ENCODE measurements around the gene DCC. TPM values are rescaled to one million over a fixed set of nuclear protein-coding genes. Genes with fewer than 3 reads are reported as not detected.

DCC gene
- total RNA-seq, 2 donors from 2014 or later: not detected

DNA sequence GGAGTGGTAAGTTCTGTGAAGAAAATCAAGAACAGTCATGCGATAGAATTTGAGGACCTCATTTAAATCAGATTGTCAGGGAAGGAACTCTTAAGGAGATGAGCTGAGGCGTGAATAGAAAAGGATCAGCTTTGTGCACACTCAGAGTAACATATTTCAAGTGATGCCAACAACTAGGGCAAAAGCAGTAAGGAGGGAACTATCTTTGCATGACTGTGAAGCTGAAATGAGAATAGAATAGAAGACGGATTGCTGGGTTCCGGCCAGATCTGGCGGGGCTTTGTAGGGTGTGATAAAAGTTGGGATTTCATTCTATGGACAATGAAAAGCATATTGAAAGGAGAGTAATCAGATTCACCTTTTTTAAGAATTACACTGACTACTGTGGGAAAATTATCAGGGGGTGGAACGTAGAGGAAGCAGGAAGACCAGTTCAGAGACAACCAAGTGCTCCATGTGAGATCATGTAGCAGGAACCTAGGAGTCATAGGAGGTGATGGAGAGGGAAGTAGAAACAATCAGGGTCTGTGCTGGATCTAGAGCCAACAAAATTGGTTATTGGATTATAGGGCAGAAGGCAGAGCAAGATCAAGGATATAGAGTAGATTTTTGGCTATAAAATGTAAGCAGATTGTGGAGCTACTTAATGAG lies 884.3 kb downstream of the DCC start:
- H3K27ac Mint-ChIP-seq: no peak overlapping the region
- H3K9me3 Mint-ChIP-seq: no peaks in the 10 kb centered on the region
- DNase-seq (ENCODE audit: low spot score in 2 of 2) (no peak), ATAC-seq (no peak)
- no peaks in the 10 kb centered on the region for H3K36me3 Mint-ChIP-seq

DNA sequence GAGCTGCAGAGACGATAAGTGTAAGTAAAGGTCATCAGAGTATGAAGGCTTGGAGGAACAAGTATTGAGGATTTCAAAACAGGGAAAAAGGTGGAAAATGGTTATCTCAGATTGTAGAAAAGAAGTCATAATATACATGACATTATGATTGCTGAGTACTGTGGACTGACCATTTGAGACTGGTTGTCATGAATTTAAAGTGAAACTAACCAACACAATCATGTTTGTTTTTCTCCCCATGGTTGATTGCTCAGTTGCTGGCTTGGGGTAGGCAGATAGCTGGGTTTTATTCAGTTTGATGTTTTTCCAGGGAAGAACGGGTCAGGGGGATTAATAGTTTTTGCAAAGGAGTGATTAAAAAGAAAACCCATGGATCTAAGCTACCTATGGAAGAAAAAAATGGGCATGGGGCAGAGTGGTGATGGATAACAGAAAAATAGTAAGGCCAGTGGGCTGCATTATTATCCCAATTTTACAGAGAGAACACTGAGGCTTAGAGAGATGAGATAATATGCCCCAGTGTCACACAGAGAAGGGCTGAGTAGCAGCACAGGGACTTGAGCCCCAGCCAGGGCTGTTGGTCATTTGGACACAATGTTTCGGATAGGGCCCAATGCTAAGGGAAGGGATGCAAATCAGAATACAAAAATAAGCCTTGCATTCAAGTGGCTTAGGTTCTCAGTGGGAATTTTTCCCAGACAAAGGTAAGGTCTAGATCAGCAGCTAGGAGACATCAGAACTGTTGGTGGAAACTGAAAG lies 885.7 kb downstream of the DCC start:
- H3K27ac Mint-ChIP-seq: no peak overlapping the region
- H3K36me3 Mint-ChIP-seq: no peaks in the 10 kb centered on the region
- DNase-seq (ENCODE audit: low spot score in 2 of 2) (no peak), ATAC-seq (no peak)
- H3K9me3 Mint-ChIP-seq: no peaks in the 10 kb centered on the region

DNA sequence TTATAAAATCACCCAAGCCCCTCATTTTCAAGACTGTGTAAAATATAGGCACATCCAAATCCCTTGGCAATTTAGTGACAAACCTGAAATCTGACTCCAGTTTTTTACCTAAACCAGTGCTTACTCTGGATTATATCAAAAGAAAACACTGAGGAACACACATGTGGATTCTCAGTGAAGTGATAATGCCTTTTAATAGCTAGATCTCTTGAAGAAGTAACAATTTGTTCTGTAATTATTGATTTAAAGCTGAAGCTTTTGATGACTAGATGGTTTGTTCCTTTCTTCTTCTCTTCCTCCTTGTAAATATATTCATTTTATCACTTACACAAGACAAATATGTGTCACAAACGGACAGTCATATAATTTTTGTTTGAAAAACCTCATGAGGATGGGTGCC lies 894.6 kb downstream of the DCC start:
- DNase-seq (ENCODE audit: low spot score in 2 of 2) (no peak), ATAC-seq (no peak)
- H3K27ac Mint-ChIP-seq: no peak overlapping the region
- peaks cover 0 to 13% of the 10 kb centered on the region in 2 donors for H3K9me3 Mint-ChIP-seq
- no peaks in the 10 kb centered on the region for H3K36me3 Mint-ChIP-seq

DNA sequence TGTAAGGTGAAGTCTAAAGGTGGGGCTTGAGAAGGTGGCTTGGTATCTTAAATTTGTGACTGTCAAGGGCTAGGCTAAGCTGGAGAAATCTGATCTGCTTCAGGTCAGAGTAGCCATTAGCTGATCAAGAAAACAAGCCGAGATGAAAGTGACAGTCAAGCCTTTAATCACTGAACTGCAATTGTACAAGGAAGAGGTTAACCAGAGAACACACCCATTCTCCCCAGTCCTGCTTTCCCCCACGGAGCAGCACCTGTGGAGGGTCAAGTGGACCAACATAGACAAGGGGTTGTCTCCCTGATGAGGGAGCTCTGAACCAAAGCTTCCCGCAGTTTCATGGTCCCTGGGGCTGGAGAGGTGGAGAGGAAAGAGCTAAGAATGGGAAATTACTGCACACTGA lies 901.2 kb downstream of the DCC start:
- Mint-ChIP-seq H3K36me3 (no peaks in the 10 kb centered on the region), H3K9me3 (peaks cover 0 to 9% of the 10 kb centered on the region in 2 donors), H3K27ac (no peak overlapping the region)
- DNase-seq (ENCODE audit: low spot score in 2 of 2): no peak
- ATAC-seq: no peak

DNA sequence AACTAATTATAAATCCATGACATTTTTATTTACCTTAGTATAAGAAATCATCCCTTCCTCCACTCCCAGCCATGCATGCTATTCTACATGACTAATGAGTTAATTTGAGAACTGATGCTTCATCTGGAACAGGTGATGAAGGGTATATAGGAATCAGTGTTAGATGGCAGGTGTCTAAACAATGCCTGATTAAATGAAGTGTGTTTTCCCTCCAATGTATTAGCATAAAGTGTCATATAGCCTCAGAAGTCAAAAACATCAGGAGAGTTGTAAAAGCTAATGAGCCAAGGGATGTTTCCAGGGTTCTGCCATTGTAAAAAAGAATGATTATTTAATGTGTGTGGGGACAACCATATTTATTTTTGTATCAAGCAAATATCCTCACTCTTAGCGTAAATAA lies 913.8 kb downstream of the DCC start:
- Mint-ChIP-seq H3K36me3 (no peaks in the 10 kb centered on the region), H3K27ac (no peak overlapping the region), H3K9me3 (peaks cover 16 to 17% of the 10 kb centered on the region in 2 donors)
- DNase-seq (ENCODE audit: low spot score in 2 of 2): no peak
- no peak for ATAC-seq

DNA sequence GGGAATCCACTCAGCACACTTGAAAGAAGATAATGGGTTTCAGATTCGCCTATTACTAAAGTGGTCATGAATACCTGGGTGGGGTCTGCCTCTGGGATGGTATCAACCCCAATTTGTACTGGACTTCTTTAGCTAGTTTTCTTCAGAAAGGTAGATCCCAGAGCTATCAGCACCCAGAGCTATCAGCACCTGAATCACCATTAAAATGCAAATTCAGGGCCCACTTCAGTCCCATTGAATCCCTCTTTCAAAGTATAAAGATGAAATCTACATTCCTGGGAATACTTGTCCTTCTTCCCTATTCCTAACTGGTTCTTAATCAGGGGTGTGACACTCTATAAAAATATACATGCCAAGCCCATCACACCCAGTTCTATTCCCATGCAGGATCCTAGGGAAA lies 914.3 kb downstream of the DCC start:
- no peak for ATAC-seq
- DNase-seq (ENCODE audit: low spot score in 2 of 2): no peak

DNA sequence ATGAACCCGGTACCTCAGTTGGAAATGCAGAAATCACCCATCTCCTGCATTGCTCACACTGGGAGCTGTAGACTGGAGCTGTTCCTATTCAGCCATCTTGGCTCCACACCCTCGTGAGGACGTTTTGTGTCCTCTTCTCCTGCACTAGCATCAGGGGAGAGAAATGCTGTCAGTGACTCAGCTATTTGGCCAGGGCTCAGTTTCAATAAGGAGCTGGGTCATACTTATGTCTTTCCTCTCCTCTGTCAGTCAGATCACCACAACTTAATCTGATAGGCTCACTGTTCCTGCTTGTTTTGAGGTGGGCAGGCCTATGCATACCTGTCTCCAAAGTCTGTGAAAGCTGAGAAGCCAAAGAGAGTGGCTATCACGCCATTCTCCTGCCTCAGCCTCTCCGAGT lies 921.2 kb downstream of the DCC start:
- no peak for ATAC-seq
- H3K9me3 Mint-ChIP-seq: peaks cover 13 to 14% of the 10 kb centered on the region in 2 donors
- no peaks in the 10 kb centered on the region for H3K36me3 Mint-ChIP-seq
- H3K27ac Mint-ChIP-seq: no peak overlapping the region
- DNase-seq (ENCODE audit: low spot score in 2 of 2): no peak

More for the DNA sequence above, 914.3 kb downstream of the DCC start:
- H3K36me3 Mint-ChIP-seq: no peaks in the 10 kb centered on the region
- H3K9me3 Mint-ChIP-seq: peaks cover 16 to 18% of the 10 kb centered on the region in 2 donors
- H3K27ac Mint-ChIP-seq: no peak overlapping the region

DNA sequence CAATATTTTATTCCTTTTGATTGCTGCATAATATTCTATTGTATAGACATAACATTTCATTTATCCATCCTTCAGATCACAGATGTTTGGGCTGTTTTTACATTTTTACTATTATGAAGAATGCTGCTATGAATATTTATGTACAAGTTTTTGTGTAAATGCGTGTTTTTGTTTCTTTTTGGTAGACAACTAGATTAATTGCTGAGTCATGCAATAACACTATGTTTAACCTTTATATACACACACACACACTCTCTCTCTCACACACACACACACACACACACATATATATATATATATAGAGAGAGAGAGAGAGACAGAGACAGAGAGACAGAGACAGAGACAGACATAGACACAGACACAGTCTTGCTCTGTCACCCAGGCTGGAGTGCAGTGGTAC lies 926.9 kb downstream of the DCC start:
- Mint-ChIP-seq H3K27ac (no peak overlapping the region), H3K36me3 (no peaks in the 10 kb centered on the region), H3K9me3 (peaks cover 5 to 7% of the 10 kb centered on the region in 2 donors)
- DNase-seq (ENCODE audit: low spot score in 2 of 2): no peak
- ATAC-seq: no peak

DNA sequence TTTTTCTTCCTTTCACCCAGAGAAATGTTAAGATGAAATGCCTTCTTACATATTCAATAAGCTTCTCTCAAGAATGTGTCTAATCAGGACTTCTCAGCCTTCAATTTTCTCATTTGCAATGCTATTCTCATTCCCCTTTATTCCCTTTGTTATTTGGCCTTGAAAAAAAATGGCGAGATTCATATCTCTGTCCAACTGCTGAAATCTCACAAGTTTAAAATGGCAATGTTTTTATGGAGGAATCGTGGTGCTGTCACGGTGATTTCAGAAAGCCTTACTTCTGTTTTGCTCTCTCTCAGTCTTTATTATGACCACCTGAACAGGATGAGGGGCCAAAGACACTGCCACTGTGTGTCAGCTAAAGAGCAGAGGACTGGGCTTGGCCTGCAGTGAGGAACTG lies 928.5 kb downstream of the DCC start:
- H3K9me3 Mint-ChIP-seq: peaks cover 5 to 7% of the 10 kb centered on the region in 2 donors
- no peak overlapping the region for H3K27ac Mint-ChIP-seq
- DNase-seq (ENCODE audit: low spot score in 2 of 2) (no peak), ATAC-seq (no peak)
- H3K36me3 Mint-ChIP-seq: no peaks in the 10 kb centered on the region

DNA sequence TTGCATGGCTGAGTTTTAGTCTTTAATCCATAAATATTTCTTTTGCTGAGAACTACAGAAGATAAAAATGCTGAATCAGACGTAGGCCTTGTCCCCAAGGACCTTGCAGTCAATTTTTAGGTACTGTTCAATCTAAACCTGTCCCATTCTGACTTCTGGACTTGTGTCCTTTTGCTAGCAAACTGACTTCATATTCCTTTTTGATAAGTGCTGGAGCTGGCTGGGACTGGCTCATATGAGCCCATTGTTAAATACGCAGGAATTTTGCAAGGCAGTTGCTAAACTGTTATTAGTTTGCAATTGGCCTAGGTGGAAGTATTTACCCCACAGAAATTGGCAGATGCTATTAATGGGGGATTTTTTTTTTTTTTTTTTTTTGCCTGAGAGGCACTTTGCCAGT lies 941.4 kb downstream of the DCC start:
- H3K9me3 Mint-ChIP-seq: peaks cover 11 to 16% of the 10 kb centered on the region in 2 donors
- DNase-seq (ENCODE audit: low spot score in 2 of 2): no peak
- ATAC-seq: no peak
- no peaks in the 10 kb centered on the region for H3K36me3 Mint-ChIP-seq
- no peak overlapping the region for H3K27ac Mint-ChIP-seq

DNA sequence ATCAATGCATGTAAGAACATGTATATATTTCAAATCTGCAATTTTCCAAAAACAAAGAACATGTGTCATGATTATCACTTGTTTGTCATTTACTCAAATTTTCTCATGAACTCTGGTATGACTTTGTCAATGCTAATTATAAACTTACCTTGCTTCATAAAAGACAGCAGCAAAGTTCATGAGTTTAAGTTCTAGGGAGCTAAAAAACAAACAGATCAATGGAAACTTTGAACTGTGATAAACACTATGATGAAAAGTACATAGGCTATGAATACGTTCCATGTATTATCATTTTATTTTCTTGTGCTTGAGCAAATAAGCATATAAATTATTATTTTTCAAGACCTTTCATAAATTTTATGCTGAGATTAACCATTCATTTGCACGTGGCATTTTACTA lies 943.7 kb downstream of the DCC start:
- H3K27ac Mint-ChIP-seq: no peak overlapping the region
- no peak for DNase-seq (ENCODE audit: low spot score in 2 of 2)
- ATAC-seq: no peak
- H3K9me3 Mint-ChIP-seq: peaks cover 7% of the 10 kb centered on the region in 2 donors
- no peaks in the 10 kb centered on the region for H3K36me3 Mint-ChIP-seq

DNA sequence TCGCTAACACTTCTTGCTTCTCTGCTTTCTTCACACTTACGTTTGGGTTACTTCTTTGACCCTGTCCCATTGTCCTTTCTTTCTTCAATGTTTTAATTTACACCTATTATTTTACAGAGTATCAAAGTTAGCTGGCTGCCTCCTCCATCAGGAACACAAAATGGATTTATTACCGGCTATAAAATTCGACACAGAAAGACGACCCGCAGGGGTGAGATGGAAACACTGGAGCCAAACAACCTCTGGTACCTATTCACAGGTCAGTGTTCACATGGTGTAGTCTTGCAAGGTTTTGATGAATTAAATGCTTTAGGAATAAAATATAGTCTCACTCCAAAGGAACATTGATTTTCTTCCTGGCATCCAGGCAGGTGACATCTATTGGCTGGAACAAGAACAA lies 965.5 kb downstream of the DCC start:
- ATAC-seq: no peak
- no peak overlapping the region for H3K27ac Mint-ChIP-seq
- no peaks in the 10 kb centered on the region for H3K36me3 Mint-ChIP-seq
- DNase-seq (ENCODE audit: low spot score in 2 of 2): no peak
- peaks cover 18 to 22% of the 10 kb centered on the region in 2 donors for H3K9me3 Mint-ChIP-seq

DNA sequence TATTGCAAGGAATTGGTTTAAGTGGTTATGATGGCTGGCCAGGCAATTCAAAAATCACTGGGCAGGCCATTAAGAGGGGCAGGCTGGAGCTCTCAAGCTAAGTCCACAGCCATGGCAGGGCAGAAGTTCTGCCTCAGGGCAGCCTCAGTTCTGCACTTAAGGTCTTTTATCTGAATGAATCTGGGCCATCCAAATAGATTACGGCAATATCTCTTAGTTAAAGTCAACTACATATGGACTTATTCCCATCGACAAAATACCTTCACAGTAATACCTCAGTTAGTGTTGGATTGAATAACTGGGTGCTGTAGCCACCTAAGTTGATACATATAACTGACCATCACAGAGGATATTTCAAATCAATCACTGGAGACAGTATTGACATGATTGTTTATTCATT lies 979.6 kb downstream of the DCC start:
- ATAC-seq (no peak), DNase-seq (ENCODE audit: low spot score in 2 of 2) (no peak)
- Mint-ChIP-seq H3K9me3 (peaks cover 9 to 16% of the 10 kb centered on the region in 2 donors), H3K27ac (no peak overlapping the region), H3K36me3 (no peaks in the 10 kb centered on the region)

DNA sequence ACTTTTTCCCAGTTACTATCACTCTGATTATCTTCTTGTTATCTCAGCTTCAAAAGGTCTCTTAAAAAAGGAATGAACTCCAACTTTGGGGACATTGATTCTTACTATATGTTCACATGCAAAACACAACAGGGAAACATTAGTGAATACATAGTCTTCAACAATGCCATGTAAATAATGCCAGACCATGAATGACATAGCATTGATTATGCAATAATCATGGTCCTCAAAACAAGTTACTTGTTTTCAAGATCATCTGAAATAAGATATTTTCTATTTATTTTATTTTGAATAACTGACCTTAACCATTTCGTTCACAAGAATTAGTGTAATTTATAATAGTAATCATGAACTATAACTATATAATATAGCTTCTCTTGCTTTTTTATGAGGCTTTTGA lies 982.2 kb downstream of the DCC start:
- no peak overlapping the region for H3K27ac Mint-ChIP-seq
- peaks cover 9 to 16% of the 10 kb centered on the region in 2 donors for H3K9me3 Mint-ChIP-seq
- H3K36me3 Mint-ChIP-seq: no peaks in the 10 kb centered on the region
- DNase-seq (ENCODE audit: low spot score in 2 of 2) (no peak), ATAC-seq (no peak)

DNA sequence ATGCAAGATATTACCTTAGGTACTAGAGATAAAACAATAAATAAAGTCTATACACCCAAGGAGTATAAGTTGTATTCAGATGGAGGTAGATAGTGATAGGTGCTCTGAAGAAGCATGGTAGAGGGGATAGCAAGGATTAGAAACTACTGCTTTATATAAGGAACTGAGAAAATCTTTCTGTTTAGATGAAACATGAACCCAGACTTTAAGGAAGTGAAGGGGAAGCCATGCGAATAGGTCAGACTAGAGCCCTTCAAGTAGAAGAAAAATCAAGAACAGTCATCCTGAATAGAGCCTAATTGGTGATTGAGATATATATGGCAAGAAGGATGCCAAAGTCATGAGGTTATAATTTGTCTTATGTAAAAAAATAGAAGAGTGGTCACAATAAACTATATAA lies 984.4 kb downstream of the DCC start:
- Mint-ChIP-seq H3K9me3 (peaks cover 0 to 8% of the 10 kb centered on the region in 2 donors), H3K27ac (no peak overlapping the region), H3K36me3 (no peaks in the 10 kb centered on the region)
- DNase-seq (ENCODE audit: low spot score in 2 of 2) (no peak), ATAC-seq (no peak)

DNA sequence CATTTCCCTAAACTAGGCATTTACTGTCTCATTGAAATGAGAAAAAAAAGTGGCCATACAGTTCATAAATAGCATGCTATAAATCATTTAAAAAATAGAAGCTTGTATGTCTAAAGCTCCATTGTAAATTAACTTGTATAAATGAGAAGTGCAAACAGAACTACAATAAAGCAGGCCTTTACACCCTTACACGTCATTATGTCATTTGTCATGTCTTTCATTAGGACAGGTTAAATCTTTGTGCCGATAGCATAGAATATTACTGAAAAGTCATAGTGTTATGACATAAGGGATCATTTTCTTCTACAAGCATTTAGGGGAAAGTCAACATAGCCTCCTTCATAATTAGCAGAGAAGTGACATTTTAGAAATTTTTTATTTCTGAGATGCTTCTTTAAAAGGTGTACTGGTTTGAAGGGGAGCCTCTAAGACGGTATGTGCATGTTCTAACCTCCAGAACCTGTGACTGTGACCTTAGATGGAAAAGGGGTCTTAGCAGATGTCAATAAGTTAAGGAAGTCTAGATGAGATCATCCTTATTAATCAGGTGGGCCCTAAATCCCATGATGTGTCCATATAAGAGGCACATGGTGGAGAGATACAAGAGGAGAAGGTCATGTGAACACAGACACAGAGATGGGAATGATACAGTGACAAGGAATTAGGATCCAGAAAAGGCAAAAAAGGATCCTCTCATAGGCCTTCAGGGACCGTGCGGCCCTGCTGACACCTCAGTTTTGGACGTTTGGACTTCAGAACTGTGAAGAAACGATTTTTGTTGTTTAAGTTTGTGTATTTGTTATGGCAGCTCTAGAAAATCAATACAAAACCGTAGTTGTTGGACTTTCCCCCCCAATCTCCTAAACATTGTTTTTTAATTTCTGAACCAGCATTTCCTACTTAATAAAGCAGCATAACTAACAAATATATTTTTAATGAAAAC lies 1020.8 kb downstream of the DCC start:
- H3K9me3 Mint-ChIP-seq: peaks cover 7 to 8% of the 10 kb centered on the region in 2 donors
- DNase-seq (ENCODE audit: low spot score in 2 of 2) (no peak), ATAC-seq (no peak)
- H3K27ac Mint-ChIP-seq: no peak overlapping the region
- no peaks in the 10 kb centered on the region for H3K36me3 Mint-ChIP-seq

DNA sequence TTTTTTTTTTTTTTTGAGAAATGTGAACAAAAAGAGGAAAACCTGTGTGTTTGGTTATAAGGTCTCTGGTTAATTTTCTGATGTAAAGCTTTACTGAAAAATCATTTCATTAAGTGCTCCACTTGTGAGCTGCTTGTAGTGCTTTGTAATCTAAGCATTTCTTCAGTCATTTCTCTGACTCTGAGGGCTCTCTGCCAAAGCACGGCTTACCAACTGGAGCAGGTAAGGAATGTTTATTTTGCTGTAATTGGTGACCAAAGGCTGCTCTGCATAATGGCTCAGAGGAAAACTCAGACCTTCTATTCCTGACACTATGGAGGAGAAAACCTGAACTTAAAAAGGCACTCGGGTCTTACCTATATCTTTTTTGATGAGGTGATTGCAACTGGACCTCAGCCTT lies 1035.6 kb downstream of the DCC start:
- no peaks in the 10 kb centered on the region for H3K36me3 Mint-ChIP-seq
- ATAC-seq (no peak), DNase-seq (ENCODE audit: low spot score in 2 of 2) (no peak)
- H3K9me3 Mint-ChIP-seq: peaks cover 0 to 5% of the 10 kb centered on the region in 2 donors
- H3K27ac Mint-ChIP-seq: no peak overlapping the region

Data from activated naive CD4-positive, alpha-beta T cell treated with anti-CD3 and anti-CD28 coated beads, Interleukin-2, amount 50 U/mL, for 72 hours (primary cell).